H54 (cell line): ENCODE data around the gene ICA1.

ENCODE experiments used
- DNase-seq: peaks from one replicate; pipeline ENCODE4 v3.0.0; 2011; ENCODE audit warnings: low spot score, mixed read lengths; ENCODE audit not compliant: insufficient read length
- FAIRE-seq: peaks from 3 replicates; lab custom pipeline; 2011; peaks lifted over from hg19 to GRCh38; lab: Jason Lieb, UNC
- POLR2A ChIP-seq: IDR thresholded peaks from 2 replicates; pipeline ENCODE4 v1.6.1; 2011; ENCODE audit warnings: low read depth, mild to moderate bottlenecking, low read length

ICA1 gene

DNA sequence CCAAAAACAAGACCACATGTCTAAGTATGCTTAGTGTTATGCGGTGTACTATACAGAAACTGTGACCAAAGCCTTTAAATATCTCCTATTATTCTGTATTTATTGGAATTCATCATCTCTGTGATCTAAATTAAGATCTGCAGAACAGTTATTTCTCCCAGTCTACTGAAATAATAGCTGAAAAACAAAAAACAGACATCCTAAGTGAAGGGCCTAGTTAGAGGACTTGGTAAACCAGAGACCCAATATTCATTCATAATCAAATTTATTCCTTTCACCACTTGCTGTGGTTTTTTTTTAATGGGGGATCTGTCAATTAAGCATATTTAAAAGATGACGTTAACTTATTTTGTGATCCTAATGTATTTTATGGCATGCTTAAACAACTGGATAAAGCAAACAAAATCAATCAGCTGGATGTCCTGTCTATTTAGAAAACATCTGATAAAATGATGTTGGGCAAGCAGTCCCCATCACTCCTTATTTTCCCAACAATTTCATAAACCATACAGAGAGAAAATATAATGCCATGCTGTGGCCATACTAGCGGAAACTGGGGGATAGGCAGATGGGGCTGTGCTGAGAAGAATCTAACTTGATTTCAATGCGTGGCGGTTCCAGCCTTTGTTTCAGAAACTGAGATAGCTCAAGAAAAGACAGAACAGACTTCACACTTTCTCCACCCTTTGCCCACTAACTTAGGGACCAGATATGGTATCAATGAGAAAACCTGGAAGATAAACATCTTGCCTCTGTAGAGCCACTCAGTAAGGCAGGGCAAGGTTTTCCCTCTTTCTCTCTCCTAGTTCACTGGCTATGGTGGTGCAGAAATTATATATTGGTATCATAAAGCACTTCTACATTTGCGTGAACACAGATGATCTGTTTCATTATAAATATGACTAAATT is 32.9 kb downstream of the ICA1 start:
- DNase-seq (no peak), FAIRE-seq (no peak)
- no peak for TF ChIP-seq POLR2A

DNA sequence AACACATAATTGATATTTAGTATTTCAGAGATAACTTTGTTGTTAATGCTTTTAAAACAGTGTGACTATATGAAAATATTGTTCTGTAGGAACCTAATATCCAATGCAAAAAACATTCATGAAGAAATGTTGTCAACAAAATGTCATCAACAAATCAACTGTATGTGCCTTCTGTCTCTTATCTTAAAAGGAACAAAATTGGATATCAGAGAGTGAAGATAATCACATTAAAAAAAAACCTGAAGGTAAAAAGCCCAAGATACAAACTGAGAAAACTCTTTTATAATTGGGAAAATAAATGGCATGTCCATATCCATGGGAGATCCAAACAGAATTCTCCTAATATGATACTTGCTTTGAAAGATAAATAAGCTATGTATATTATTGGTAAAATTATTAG is 33.9 kb downstream of the ICA1 start:
- DNase-seq: no peak
- TF ChIP-seq POLR2A: no peak
- FAIRE-seq: no peak

DNA sequence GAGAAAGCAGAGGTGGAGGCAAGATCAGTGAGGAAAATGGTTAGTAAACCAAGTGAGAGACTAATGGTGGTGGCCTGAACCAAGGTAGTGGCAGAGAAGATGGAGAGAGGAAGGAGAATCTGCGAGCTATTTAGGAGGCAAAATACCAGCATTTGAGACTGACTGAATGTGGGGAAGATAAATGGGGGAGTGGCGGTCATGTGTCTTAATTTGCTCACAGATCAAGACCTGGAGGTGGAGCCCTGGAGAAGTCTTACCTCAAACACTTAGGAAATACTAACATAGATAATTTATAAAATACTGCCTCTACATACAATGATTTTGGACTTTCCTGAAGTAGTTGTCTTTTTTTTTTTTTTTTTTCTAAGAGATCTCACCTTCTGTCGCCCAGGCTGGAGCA is 34.7 kb downstream of the ICA1 start:
- DNase-seq (no peak), FAIRE-seq (no peak)
- no peak for TF ChIP-seq POLR2A

DNA sequence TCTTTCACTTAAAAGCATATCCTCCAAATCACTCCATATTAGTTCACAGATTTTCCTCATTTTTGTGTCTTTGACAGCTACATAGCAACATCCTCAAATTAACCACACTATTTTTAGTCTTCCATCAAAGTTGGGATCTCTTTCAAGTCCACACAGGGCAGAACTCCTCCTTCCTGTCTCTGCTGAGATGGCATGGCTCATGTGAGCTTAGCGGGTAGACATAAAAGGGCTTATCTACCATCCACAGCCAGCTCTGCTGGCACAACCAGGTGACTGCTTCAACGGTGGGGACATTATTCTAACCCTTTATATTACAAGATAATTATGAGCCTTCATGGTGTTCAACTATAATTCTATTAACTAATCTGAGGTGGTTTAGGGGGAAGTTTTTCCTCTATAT is 35.5 kb downstream of the ICA1 start:
- DNase-seq (no peak), FAIRE-seq (no peak)
- no peak for TF ChIP-seq POLR2A

DNA sequence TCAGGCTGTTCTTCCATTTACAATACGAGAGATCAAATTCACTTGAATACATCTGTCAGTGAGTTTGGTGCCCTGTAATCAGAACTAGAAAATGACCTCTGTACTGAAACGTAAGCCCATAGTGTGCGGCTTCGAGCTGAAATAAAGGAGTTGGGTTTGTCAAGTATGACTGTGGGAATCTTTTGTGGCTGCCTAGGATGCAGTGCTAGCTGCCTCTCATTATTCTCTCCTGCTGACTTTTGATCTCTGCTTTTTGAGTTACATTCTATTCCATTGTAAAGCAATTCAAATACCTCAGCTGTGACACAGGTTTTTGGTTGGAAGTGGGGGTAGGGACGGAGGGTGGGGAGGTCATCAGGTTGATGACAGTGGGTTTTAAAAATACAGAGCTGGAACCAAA is 40.4 kb downstream of the ICA1 start:
- no peak for TF ChIP-seq POLR2A
- no peak for DNase-seq
- no peak for FAIRE-seq

DNA sequence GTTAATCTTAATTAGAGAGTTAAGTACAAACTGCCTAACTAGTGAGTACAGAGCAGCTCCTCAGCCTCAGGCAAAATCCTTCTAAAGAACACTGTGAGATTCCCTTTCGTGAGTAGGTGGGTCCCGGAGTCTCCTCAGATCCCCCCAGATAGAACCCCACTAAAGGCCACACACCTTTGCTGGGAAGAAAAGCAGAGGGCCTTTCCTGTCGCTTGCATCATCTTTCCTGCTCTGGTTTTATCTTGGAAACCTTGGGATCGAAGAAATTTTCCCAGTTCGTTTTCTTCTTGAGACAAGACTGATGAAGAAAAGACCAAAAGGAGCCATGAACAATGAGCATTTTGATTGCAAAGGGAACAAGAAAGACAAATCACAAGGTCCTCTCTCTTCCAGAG is 40.9 kb downstream of the ICA1 start:
- TF ChIP-seq POLR2A: no peak
- no peak for FAIRE-seq
- DNase-seq: no peak

DNA sequence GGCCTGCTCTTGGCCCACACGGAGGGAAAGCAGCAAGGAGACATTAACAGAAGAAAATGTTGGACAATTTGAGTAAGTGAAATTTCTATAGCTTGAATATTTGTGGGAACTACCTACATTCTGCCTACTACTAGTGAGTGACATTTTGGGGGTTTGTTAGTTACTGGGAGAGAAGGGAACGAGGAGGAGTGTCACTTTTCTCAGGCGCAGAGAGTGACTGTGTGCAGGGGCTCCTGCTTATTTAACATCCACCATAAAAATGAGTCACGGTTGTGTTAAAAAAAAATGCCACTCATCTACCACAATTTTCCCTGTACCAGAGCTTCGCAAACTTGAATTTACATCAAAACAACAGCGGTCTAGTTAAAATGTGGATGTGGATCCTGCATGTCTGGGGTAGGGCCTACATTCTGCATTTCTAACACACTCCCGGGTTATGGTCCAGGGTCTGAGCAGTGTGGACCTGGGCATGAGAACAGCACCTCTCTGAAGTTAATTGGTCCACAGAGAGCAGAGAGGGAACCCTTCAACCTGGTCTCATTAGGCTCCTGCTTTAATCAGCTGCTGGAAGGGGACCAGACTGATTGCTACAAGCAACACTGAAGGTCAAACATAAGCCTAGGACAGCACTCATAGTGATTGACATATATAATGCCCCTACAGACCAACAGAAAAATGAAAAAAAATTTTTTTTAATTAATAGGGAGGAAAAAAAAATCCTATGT is 41.4 kb downstream of the ICA1 start:
- DNase-seq: no peak
- no peak for FAIRE-seq
- TF ChIP-seq POLR2A: no peak

DNA sequence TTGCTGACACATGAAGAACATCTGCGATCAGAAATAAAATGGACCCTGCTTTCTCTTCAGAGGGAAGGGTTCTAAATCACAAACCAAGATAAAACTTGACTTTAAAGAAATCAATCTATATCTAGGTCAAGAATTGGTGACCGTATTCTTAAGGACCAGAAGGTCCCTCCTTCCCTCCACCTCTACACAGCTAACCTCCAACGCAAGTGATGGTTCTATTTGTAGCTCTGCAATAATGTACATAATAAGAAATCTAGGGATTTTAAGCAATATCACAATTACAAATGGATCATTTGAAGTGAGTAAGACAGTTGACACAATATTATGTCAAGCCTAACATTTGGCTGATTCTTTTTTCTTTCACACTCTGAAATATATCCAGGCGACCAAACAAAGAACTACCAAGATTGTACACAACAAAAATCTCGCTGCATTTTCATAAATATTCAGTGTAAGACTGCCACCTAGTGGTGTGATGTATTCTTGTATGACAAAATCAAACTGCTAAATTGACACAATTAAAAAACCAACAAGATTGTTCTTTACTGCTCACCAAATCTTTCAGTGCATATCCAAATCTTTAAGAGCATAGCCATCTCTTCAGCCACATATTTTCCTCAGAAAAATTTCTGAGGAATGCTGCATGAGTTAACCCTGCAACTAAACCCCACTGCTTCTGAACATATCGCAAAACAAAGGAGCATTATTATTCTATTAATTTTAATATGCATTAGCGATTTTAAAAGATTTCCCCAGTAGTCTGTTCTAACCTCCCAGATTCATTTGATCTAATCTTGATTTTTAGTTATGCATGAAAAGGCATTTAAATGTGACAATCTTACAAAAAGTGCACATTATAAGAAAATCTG is 44.5 kb downstream of the ICA1 start:
- no peak for TF ChIP-seq POLR2A
- DNase-seq (peak; percentile 44), FAIRE-seq (peak; percentile 74)

DNA sequence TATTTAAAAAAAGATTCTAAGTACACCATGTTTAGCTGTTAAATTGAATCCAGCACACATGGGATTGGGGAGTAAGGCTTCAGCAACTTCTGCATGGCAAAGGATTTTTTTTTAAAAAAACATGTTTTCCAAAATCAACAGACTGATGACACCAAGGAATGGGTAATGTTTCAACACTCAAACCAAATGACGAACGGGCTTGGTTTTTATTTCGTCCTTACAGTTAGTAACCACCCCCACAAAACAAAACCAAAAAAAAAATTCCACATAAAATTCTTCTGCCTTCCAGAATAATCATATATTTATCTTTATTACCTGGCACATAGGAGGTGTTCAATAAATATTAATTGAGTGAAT is 45.7 kb downstream of the ICA1 start:
- no peak for FAIRE-seq
- TF ChIP-seq POLR2A: no peak
- DNase-seq: no peak

DNA sequence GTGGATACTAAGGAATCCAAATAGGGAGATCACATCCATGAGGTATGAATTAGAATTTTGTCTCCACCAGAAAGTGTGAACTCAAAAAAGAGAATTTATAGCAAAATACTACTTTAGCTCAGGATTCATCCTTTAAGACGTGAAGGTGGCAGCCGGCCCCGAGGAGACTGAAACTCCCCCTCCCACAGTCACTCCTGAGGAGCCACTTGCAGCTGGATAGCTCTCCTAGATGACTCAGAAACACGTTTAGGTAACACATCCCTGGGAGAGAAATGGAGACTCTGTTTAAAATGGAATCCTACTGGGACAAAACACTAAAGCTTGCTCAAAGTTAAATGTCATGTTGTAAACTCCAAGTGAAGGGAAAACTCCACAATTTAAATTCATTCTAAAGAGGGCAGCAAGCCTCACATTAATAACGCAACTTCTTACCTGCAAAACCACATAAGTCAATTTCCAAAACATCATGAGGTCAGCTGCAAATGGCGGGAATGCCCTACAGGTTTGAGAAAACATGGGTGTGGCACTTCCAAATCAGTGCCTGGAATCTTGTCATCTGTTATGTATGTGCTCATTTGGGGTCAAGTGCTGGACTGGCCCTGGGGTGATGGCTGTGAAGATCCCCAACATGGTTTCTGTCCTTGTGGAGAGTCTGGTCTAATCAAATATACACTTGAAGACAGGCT is 46.2 kb downstream of the ICA1 start:
- DNase-seq (no peak), FAIRE-seq (no peak)
- TF ChIP-seq POLR2A: no peak

DNA sequence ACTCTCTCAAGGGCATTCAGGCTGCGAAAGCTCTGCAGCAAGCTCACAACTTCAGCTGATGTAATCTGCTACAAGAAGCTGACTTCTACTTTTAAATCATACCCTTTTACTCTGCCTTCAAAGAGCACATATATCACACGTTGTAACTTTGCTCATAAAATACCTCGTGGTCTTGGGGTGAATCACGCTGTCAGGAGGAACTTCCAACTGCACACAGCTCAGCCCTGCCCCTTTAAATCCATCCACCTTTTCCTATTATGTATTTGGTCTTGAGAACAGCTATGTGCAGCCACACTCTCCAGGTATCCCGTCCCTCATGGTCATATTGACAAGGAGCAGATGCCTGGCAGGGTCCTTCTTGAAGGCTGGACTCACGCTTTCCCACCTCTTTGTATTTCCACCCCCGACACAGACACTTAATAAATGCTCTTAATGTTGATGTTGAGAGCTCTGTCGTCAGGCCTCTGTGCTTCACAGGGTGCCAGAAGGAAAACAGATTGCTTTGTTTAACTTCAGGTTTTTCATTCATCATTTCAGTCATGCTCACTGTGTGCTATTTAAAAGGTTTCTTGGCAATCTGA is 47.6 kb downstream of the ICA1 start:
- FAIRE-seq: peak; percentile 75

DNA sequence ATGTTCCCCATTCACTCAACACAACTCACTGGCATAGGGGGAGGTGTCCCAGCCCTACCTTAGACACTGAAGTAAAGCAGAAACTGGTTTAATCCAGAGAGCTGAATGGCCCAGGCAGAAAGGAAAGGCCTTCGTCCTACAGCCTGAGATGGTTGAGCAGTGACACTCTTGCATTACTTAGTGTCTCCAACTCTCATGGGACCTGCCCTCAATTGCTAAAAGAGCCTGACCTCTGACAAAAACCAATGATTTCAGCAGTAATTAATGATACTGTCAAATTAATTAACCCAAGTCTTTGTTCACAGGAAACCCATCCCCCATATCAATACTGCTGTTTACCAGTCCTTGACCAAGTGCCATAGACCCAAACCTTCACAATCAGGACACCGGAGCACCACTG is 48.6 kb downstream of the ICA1 start:
- DNase-seq (no peak), FAIRE-seq (no peak)
- no peak for TF ChIP-seq POLR2A

More for the DNA sequence above, 47.6 kb downstream of the ICA1 start:
- peak; percentile 25 for DNase-seq
- no peak for TF ChIP-seq POLR2A

DNA sequence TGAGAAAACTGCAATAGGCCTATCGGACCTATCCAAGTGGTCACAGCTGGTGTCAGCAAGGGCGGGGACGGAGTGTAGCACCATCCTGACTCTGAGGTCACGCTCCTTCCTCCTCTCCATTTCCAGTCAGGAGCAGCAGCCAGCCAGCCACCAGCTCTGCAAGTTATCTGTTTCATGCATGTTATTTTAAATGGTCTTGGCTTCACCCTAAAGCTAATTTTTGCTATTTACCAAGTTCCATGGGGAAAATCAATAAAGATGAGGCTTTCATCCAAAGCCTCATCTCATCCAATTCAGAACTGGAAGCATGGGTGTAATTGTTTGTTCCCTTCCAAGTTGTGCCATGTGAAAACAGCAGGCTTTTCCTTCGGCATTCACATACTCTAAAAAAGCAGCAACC is 49.3 kb downstream of the ICA1 start:
- DNase-seq (no peak), FAIRE-seq (no peak)
- TF ChIP-seq POLR2A: no peak
